PC-3 (cell line): Measurements from ENCODE around the gene C19orf25.

Experiments used
- EZH2 ChIP-seq: fragments of 300-600 bp; sonication (generic); IDR thresholded peaks from one replicate; pipeline ENCODE4 v1.6.1; 2017; ENCODE audit warnings: antibody characterized with exemption, mild to moderate bottlenecking, low read length; ENCODE audit not compliant: unreplicated experiment
- EZH2phosphoT487 ChIP-seq: fragments of 300-600 bp; sonication (generic); IDR thresholded peaks from 2 replicates; pipeline ENCODE4 v1.6.1; 2018; ENCODE audit warnings: mild to moderate bottlenecking, antibody characterized with exemption, low read length, borderline replicate concordance
- TF ChIP-seq, protein P1 (sequence below): fragments of 300-600 bp; sonication (generic); conservative IDR thresholded peaks from 2 replicates; pipeline ENCODE4 v1.5.1; 2017; ENCODE audit warnings: antibody characterized with exemption, low read depth, mild to moderate bottlenecking, low read length

GRCh38 chr19:1513499-1514294, 34.7 kb upstream of the C19orf25 start:
- TF ChIP-seq, protein P1, sequence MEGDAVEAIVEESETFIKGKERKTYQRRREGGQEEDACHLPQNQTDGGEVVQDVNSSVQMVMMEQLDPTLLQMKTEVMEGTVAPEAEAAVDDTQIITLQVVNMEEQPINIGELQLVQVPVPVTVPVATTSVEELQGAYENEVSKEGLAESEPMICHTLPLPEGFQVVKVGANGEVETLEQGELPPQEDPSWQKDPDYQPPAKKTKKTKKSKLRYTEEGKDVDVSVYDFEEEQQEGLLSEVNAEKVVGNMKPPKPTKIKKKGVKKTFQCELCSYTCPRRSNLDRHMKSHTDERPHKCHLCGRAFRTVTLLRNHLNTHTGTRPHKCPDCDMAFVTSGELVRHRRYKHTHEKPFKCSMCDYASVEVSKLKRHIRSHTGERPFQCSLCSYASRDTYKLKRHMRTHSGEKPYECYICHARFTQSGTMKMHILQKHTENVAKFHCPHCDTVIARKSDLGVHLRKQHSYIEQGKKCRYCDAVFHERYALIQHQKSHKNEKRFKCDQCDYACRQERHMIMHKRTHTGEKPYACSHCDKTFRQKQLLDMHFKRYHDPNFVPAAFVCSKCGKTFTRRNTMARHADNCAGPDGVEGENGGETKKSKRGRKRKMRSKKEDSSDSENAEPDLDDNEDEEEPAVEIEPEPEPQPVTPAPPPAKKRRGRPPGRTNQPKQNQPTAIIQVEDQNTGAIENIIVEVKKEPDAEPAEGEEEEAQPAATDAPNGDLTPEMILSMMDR, result peak; percentile 76
- TF ChIP-seq EZH2 (no peak), EZH2phosphoT487 (no peak)
